Adrenal gland (tissue), 12 donors: ENCODE results near the gene PDHX. TPM values are rescaled to one million over a fixed set of nuclear protein-coding genes. Genes with fewer than 3 reads are reported as not detected.
"Not testable (repeated sequence)": the region's sequence is repeated elsewhere in the genome, so short reads cannot be mapped to it uniquely, and the experiment has no call there.

Experiments used
- DNase-seq, 7 donors: peaks; one replicate each; pipeline ENCODE4 v3.0.0-alpha.2; 2019 to 2020
- H3K27ac ChIP-seq, 5 donors: fragments of 200-600 bp; sonication (generic) in 4 of 5; 1 replicate in 3 of 5; 2 replicates in 2 of 5; pipeline versions ENCODE4 v1.5.1 to v1.8.0; 2016 to 2020; ENCODE audit warnings: mild to moderate bottlenecking in 1 of 5
- H3K27me3 ChIP-seq: fragments of 200-600 bp; 2 replicates; pipeline ENCODE4 v1.8.0; 2021
- H3K36me3 ChIP-seq, 2 donors: fragments of 200-600 bp; replicated peaks in 1 of 2; 1 replicate in 1 of 2; 2 replicates in 1 of 2; pipeline versions ENCODE4 v1.5.1 to v1.8.0; 2018 to 2022
- H3K4me1 ChIP-seq, 2 donors: fragments of 200-600 bp; replicated peaks in 1 of 2; 1 replicate in 1 of 2; 2 replicates in 1 of 2; pipeline versions ENCODE4 v1.5.1 to v1.8.0; 2018 to 2021
- H3K4me3 ChIP-seq, 4 donors: fragments of 200-600 bp; sonication (generic) in 3 of 4; one replicate each; pipeline ENCODE4 v1.5.1; 2016 to 2018
- H3K9me3 ChIP-seq, 3 donors: fragments of 200-600 bp; sonication (generic) in 1 of 3; replicated peaks in 1 of 3; 1 replicate in 2 of 3; 2 replicates in 1 of 3; pipeline versions ENCODE4 v1.5.1 to v1.8.0; 2016 to 2021
- POLR2A ChIP-seq, 2 donors: fragments of 450-650 bp; IDR thresholded peaks; one replicate each; pipeline ENCODE4 v1.6.1; 2017; ENCODE audit warnings: antibody characterized with exemption in 2 of 2, mild to moderate bottlenecking in 2 of 2, moderate library complexity in 1 of 2
- WGBS, 4 donors: extraction: QIAGEN DNeasy Blood & Tissue Kit in 2 of 4; methylation state at CpG; one replicate each; pipeline versions ENCODE4 v1.1.5 to v1.1.7; 2013 to 2017; 5-methylcytosine and 5-hydroxymethylcytosine counted together
- intact Hi-C, 2 donors: fragments of 100-400 bp; cut with DNase I; formaldehyde crosslinking; loops; one replicate each; pipeline versions ENCODE4 v1.14.1 to v1.15.0; 2022 to 2023
- polyA plus RNA-seq, 3 donors: library from polyadenylated mRNA; stranded (reverse); fragments of 200-250 nt in 2 of 3; fragments of 350-450 nt in 1 of 3; fragmentation: Illumina TruSeq in 1 of 3; extraction: RNeasy Lipid Tissue Mini Kit (QIAGEN cat#74804) in 1 of 3; gene quantifications; one replicate each; pipeline ENCODE4 v1.2.3, GENCODE V29; 2013 to 2014
- total RNA-seq, 9 donors: library from RNA; depleted of rRNA in 4 of 9; stranded (reverse); fragments of >200 nt in 4 of 9; fragments of 120-200 nt in 1 of 9; fragmentation: NEBNext Ultra II Directional in 1 of 9; extraction: Animal tissue kit (Norgen Biotek cat#: 25700) in 1 of 9; gene quantifications; one replicate each; pipeline versions ENCODE4 v1.1.0 to v1.2.4, GENCODE V29; 2013 to 2023
- TF ChIP-seq, protein P1 (sequence below), 6 experiments: fragments of 450-650 bp in 4 of 6; fragments of 200-600 bp in 2 of 6; sonication (generic) in 1 of 6; IDR thresholded peaks; 1 replicate in 5 of 6; 2 replicates in 1 of 6; pipeline versions ENCODE4 v1.5.1 to v1.8.0; 2016 to 2021; ENCODE audit warnings: antibody characterized with exemption in 6 of 6, mild to moderate bottlenecking in 2 of 6, moderate library complexity in 1 of 6
- donor health status: healthy with polysubstance abuse.
- donor health status: Bipolar disorder and iron deficiency.
- donor health status: DM: yes; HTN: yes; CAD: no.
- donor health status: DM: no; HTN: no; CAD: no.
- donor health status: DM: no; HTN: no; CAD: no.
- donor health status: DM: yes; HTN: yes; CAD: no.

PDHX gene
- total and polyA plus RNA-seq, 12 donors: 13.9 to 98.4 (median 45.6) TPM

DNA sequence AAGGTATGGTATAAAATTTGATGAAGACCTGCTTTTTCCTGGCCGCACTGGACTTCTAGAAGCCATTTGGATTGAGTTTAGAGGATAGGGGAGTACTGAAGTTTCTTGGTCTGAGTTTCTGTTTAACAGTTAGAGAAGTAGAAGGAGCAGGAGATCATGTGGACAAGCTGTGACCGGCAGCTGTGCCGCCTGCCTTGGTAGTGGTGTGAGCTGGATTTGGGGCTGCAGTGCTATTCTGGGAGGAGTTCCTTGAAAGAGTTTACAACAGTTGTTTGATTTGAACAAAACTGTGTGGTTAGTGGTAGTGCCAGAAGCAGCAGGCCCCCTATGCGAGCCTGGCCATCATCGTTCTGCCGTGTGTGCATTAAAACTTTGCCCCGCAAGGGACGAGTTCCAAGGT is 105.2 kb downstream of the PDHX start:
- no peak for DNase-seq
- TF ChIP-seq, protein P1, sequence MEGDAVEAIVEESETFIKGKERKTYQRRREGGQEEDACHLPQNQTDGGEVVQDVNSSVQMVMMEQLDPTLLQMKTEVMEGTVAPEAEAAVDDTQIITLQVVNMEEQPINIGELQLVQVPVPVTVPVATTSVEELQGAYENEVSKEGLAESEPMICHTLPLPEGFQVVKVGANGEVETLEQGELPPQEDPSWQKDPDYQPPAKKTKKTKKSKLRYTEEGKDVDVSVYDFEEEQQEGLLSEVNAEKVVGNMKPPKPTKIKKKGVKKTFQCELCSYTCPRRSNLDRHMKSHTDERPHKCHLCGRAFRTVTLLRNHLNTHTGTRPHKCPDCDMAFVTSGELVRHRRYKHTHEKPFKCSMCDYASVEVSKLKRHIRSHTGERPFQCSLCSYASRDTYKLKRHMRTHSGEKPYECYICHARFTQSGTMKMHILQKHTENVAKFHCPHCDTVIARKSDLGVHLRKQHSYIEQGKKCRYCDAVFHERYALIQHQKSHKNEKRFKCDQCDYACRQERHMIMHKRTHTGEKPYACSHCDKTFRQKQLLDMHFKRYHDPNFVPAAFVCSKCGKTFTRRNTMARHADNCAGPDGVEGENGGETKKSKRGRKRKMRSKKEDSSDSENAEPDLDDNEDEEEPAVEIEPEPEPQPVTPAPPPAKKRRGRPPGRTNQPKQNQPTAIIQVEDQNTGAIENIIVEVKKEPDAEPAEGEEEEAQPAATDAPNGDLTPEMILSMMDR (IDR thresholded peaks at IDR 0.05): no peak
- no peak for TF ChIP-seq POLR2A (IDR thresholded peaks at IDR 0.05)
- 80 to 94% (median 88%) methylated on average over 8 of the region's 8 CpGs for WGBS, 4 donors
- Histone ChIP-seq H3K4me3 (no peak overlapping the region), H3K4me1 (no peaks in the 10 kb centered on the region), H3K9me3 (no peaks in the 10 kb centered on the region), H3K27ac (no peak overlapping the region), H3K36me3 (no peaks in the 10 kb centered on the region), H3K27me3 (no peaks in the 10 kb centered on the region)
- intact Hi-C loops: no loop called here

DNA sequence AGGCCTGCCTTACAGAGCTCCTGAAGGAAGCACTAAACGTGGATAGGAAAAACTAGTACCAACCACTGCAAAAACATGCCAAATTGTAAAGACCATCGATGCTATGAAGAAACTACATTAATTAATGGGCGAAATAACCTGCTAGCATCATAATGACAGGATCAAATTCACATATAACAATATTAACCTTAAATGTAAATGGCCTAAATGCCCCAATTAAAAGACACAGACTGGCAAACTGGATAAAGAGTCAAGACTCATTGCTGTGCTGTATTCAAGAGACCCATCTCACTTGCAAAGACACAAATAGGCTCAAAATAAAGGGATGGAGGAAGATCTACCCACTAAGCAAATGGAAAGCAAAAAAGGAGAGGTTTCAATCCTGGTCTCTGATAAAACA is 107.5 kb downstream of the PDHX start:
- H3K4me3 ChIP-seq, H3K27ac ChIP-seq, H3K36me3 ChIP-seq, H3K9me3 ChIP-seq, H3K4me1 ChIP-seq, DNase-seq, intact Hi-C loops, H3K27me3 ChIP-seq: not testable (repeated sequence)
- WGBS, 4 donors: 79 to 86% (median 81%) methylated on average over 3 of the region's 3 CpGs

DNA sequence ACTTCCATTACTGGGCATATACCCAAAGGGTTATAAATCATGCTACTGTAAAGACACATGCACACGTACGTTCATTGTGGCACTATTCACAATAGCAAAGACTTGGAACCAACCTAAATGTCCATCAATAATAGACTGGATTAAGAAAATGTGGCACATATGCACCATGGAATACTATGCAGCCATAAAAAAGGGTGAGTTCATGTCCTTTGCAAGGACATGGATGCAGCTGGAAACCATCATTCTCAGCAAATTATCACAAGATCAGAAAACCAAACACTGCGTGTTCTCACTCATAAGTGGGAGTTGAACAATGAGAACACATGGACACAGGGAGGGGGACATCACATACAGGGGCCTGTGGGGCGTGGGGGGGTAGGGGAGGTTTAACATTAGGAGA is 111.6 kb downstream of the PDHX start:
- H3K4me3 ChIP-seq, H3K27ac ChIP-seq, intact Hi-C loops, H3K27me3 ChIP-seq, H3K36me3 ChIP-seq, H3K9me3 ChIP-seq, DNase-seq: not testable (repeated sequence)
- 56 to 80% (median 61%) methylated on average over 4 of the region's 4 CpGs for WGBS, 4 donors
- H3K4me1 ChIP-seq: peaks cover 0 to 10% of the 10 kb centered on the region in 2 donors

DNA sequence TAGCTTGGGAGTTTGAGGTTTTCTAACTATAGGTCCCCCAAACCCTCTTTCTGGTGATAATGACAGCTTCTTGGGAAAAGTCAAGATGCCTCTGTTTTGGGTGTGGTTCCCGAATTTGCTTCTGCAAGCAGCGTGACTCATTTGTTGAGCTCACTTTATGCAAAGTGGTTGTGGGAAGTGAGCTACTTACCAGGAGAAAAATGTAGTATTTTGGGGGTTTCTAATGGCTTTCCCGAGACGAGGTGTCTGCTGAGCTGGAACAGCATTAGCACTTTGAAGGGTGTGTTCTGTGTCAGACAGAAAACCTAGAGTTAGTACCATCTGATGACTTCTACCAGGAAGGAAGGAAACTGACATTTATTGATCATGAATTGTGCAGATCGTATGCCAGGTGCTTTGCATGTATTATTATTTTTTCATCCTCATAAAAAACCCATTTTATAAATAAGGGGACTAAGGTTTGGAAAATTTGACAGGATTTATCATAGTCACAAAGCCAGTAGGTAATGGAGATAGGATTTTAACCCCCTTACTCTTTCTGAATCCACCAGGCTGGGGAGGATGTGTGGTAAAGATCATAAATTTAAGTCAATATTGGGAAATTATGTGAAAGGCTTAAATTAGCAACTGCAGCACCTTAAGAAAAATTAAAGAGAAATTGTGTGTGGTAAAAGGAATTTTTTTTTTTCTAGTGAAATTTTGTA is 113.7 kb downstream of the PDHX start:
- Histone ChIP-seq H3K27me3 (no peaks in the 10 kb centered on the region), H3K4me1 (peaks cover 0 to 10% of the 10 kb centered on the region in 2 donors), H3K27ac (peak overlapping the region in 2 of 5 donors; percentile 14 to 47), H3K9me3 (no peaks in the 10 kb centered on the region), H3K4me3 (no peak overlapping the region), H3K36me3 (no peaks in the 10 kb centered on the region)
- WGBS, 4 donors: 63 to 69% (median 66%) methylated on average over 5 of the region's 5 CpGs
- TF ChIP-seq, protein P1 (IDR thresholded peaks at IDR 0.05): no peak
- TF ChIP-seq POLR2A (IDR thresholded peaks at IDR 0.05): no peak
- intact Hi-C loops: no loop called here
- peak in 1 of 7 donors; percentile 9 for DNase-seq

DNA sequence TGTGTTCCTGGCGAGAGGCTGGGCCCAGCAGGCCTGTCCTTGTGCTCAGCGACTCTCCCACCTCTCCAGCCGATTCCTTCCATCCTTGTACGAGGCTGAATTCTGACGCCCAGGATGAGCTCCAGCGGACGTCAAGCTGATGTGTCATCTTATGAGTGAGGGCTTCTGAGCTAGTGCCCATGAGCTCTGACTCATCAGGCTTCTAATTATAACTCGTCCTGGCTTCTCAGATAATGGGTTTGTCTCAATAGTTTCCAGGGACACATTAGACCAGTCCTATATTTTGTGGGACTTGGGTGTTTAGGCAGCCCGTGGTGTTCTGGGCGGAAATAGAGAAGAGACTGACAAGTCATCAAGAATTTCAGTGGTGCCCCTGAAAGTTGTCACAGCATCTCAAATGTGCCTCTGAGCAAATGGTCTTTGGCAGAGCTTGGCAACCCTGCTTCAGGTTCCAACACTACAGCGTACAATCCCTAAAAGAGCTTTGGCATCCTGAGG is 114.3 kb downstream of the PDHX start:
- H3K27ac ChIP-seq: peak overlapping the region in 2 of 5 donors; percentile 42 to 47
- no peaks in the 10 kb centered on the region for H3K27me3 ChIP-seq
- H3K4me1 ChIP-seq: peaks cover 0 to 10% of the 10 kb centered on the region in 2 donors
- intact Hi-C loops: no loop called here
- WGBS, 4 donors: 33 to 40% (median 36%) methylated on average over 10 to 11 of the region's 11 CpGs
- DNase-seq: peak; percentile 78 to 93 (median 88)
- no peaks in the 10 kb centered on the region for H3K36me3 ChIP-seq
- no peaks in the 10 kb centered on the region for H3K9me3 ChIP-seq
- H3K4me3 ChIP-seq: no peak overlapping the region
- TF ChIP-seq, protein P1 (IDR thresholded peaks at IDR 0.05): no peak
- TF ChIP-seq POLR2A (IDR thresholded peaks at IDR 0.05): no peak
